Measurements from ENCODE around the gene MYO1D.

Gene MYO1D

GRCh38 chr17:32773856-32774694 is 102.8 kb downstream of the MYO1D start:
- Mint-ChIP-seq H3K27me3 (no peaks in the 10 kb centered on the region), H3K9me3 (ENCODE audit: low read depth) (no peaks in the 10 kb centered on the region), H3K27ac (no peak overlapping the region), H3K4me1 (ENCODE audit: low read depth) (no peaks in the 10 kb centered on the region), H3K4me3 (no peak overlapping the region), H3K36me3 (peaks cover 2% of the 10 kb centered on the region)

GRCh38 chr17:32772453-32773025 is 104.4 kb downstream of the MYO1D start:
- Mint-ChIP-seq H3K27me3 (no peaks in the 10 kb centered on the region), H3K36me3 (peaks cover 7% of the 10 kb centered on the region), H3K4me3 (no peak overlapping the region), H3K4me1 (ENCODE audit: low read depth) (no peaks in the 10 kb centered on the region), H3K9me3 (ENCODE audit: low read depth) (no peaks in the 10 kb centered on the region), H3K27ac (no peak overlapping the region)

GRCh38 chr17:32771396-32771795 is 105.5 kb downstream of the MYO1D start:
- H3K36me3 Mint-ChIP-seq: peaks cover 7% of the 10 kb centered on the region
- no peaks in the 10 kb centered on the region for H3K27me3 Mint-ChIP-seq
- no peak overlapping the region for H3K27ac Mint-ChIP-seq
- H3K9me3 Mint-ChIP-seq (ENCODE audit: low read depth): no peaks in the 10 kb centered on the region
- no peaks in the 10 kb centered on the region for H3K4me1 Mint-ChIP-seq (ENCODE audit: low read depth)
- no peak overlapping the region for H3K4me3 Mint-ChIP-seq

- Mint-ChIP-seq H3K4me1 (ENCODE audit: low read depth) (no peaks in the 10 kb centered on the region), H3K36me3 (peaks cover 5% of the 10 kb centered on the region), H3K4me3 (no peak overlapping the region), H3K27me3 (no peaks in the 10 kb centered on the region), H3K27ac (no peak overlapping the region), H3K9me3 (ENCODE audit: low read depth) (no peaks in the 10 kb centered on the region)
Observed at GRCh38 chr17:32769846-32770245, 107.1 kb downstream of the MYO1D start.

GRCh38 chr17:32763855-32764439 is 113.0 kb downstream of the MYO1D start:
- peaks cover 12% of the 10 kb centered on the region for H3K4me1 Mint-ChIP-seq (ENCODE audit: low read depth)
- no peak overlapping the region for H3K4me3 Mint-ChIP-seq
- no peaks in the 10 kb centered on the region for H3K9me3 Mint-ChIP-seq (ENCODE audit: low read depth)
- H3K27me3 Mint-ChIP-seq: no peaks in the 10 kb centered on the region
- peaks cover 6% of the 10 kb centered on the region for H3K36me3 Mint-ChIP-seq
- H3K27ac Mint-ChIP-seq: no peak overlapping the region

GRCh38 chr17:32759476-32759875 is 117.4 kb downstream of the MYO1D start:
- Mint-ChIP-seq H3K9me3 (ENCODE audit: low read depth) (no peaks in the 10 kb centered on the region), H3K36me3 (peaks cover 2% of the 10 kb centered on the region), H3K27ac (no peak overlapping the region), H3K4me3 (peak overlapping the region; percentile 41), H3K4me1 (ENCODE audit: low read depth) (peaks cover 14% of the 10 kb centered on the region), H3K27me3 (no peaks in the 10 kb centered on the region)

GRCh38 chr17:32757963-32758362 is 119.0 kb downstream of the MYO1D start:
- no peaks in the 10 kb centered on the region for H3K9me3 Mint-ChIP-seq (ENCODE audit: low read depth)
- H3K27ac Mint-ChIP-seq: no peak overlapping the region
- H3K4me1 Mint-ChIP-seq (ENCODE audit: low read depth): peaks cover 14% of the 10 kb centered on the region
- no peaks in the 10 kb centered on the region for H3K27me3 Mint-ChIP-seq
- peaks cover under 1% of the 10 kb centered on the region for H3K36me3 Mint-ChIP-seq
- no peak overlapping the region for H3K4me3 Mint-ChIP-seq

- Mint-ChIP-seq H3K27ac (no peak overlapping the region), H3K4me1 (ENCODE audit: low read depth) (peaks cover 14% of the 10 kb centered on the region), H3K9me3 (ENCODE audit: low read depth) (no peaks in the 10 kb centered on the region), H3K36me3 (peaks cover 5% of the 10 kb centered on the region), H3K27me3 (no peaks in the 10 kb centered on the region), H3K4me3 (no peak overlapping the region)
Observed at GRCh38 chr17:32756696-32757095, 120.2 kb downstream of the MYO1D start.

- H3K27ac Mint-ChIP-seq: no peak overlapping the region
- H3K9me3 Mint-ChIP-seq (ENCODE audit: low read depth): no peaks in the 10 kb centered on the region
- H3K4me1 Mint-ChIP-seq (ENCODE audit: low read depth): peaks cover 14% of the 10 kb centered on the region
- H3K27me3 Mint-ChIP-seq: no peaks in the 10 kb centered on the region
- no peak overlapping the region for H3K4me3 Mint-ChIP-seq
- H3K36me3 Mint-ChIP-seq: peaks cover 5% of the 10 kb centered on the region
Observed at GRCh38 chr17:32755045-32755805, 121.7 kb downstream of the MYO1D start.

GRCh38 chr17:32752934-32753333 is 124.0 kb downstream of the MYO1D start:
- H3K4me3 Mint-ChIP-seq: no peak overlapping the region
- H3K4me1 Mint-ChIP-seq (ENCODE audit: low read depth): peaks cover under 1% of the 10 kb centered on the region
- no peaks in the 10 kb centered on the region for H3K27me3 Mint-ChIP-seq
- no peak overlapping the region for H3K27ac Mint-ChIP-seq
- no peaks in the 10 kb centered on the region for H3K9me3 Mint-ChIP-seq (ENCODE audit: low read depth)
- peaks cover 11% of the 10 kb centered on the region for H3K36me3 Mint-ChIP-seq

- Mint-ChIP-seq H3K27ac (no peak overlapping the region), H3K4me1 (ENCODE audit: low read depth) (no peaks in the 10 kb centered on the region), H3K9me3 (ENCODE audit: low read depth) (no peaks in the 10 kb centered on the region), H3K36me3 (peaks cover 14% of the 10 kb centered on the region), H3K4me3 (no peak overlapping the region), H3K27me3 (no peaks in the 10 kb centered on the region)
Observed at GRCh38 chr17:32747856-32748255, 129.1 kb downstream of the MYO1D start.

- no peaks in the 10 kb centered on the region for H3K4me1 Mint-ChIP-seq (ENCODE audit: low read depth)
- H3K9me3 Mint-ChIP-seq (ENCODE audit: low read depth): no peaks in the 10 kb centered on the region
- H3K27me3 Mint-ChIP-seq: no peaks in the 10 kb centered on the region
- H3K36me3 Mint-ChIP-seq: peaks cover 10% of the 10 kb centered on the region
- H3K27ac Mint-ChIP-seq: no peak overlapping the region
- H3K4me3 Mint-ChIP-seq: no peak overlapping the region
Observed at GRCh38 chr17:32746698-32747097, 130.2 kb downstream of the MYO1D start.

GRCh38 chr17:32746280-32746679 is 130.6 kb downstream of the MYO1D start:
- Mint-ChIP-seq H3K9me3 (ENCODE audit: low read depth) (no peaks in the 10 kb centered on the region), H3K36me3 (peaks cover 10% of the 10 kb centered on the region), H3K27ac (no peak overlapping the region), H3K4me1 (ENCODE audit: low read depth) (no peaks in the 10 kb centered on the region), H3K4me3 (no peak overlapping the region), H3K27me3 (no peaks in the 10 kb centered on the region)

GRCh38 chr17:32742681-32743538 is 134.0 kb downstream of the MYO1D start:
- H3K4me1 Mint-ChIP-seq (ENCODE audit: low read depth): no peaks in the 10 kb centered on the region
- H3K4me3 Mint-ChIP-seq: no peak overlapping the region
- H3K36me3 Mint-ChIP-seq: peaks cover 8% of the 10 kb centered on the region
- H3K9me3 Mint-ChIP-seq (ENCODE audit: low read depth): no peaks in the 10 kb centered on the region
- H3K27ac Mint-ChIP-seq: no peak overlapping the region
- H3K27me3 Mint-ChIP-seq: no peaks in the 10 kb centered on the region

All from activated naive CD8-positive, alpha-beta T cell (primary cell).